ENCODE results near the gene EFCAB10.

Gene EFCAB10

GRCh38 chr7:105567024-105567423, 14.3 kb downstream of the EFCAB10 start:
- H3K36me3 ChIP-seq, result peaks cover 41% of the 10 kb centered on the region
- no peak for TF ChIP-seq CTCF (IDR thresholded peaks at IDR 0.05; ENCODE audit: low read depth, low read length)

GRCh38 chr7:105565190-105565589, 16.1 kb downstream of the EFCAB10 start:
- no peaks in the 10 kb centered on the region for H3K9me3 ChIP-seq (ENCODE audit: severe bottlenecking)
- peaks cover 51% of the 10 kb centered on the region for H3K36me3 ChIP-seq
- no peak overlapping the region for H3K27ac ChIP-seq
- no peak for DNase-seq
- no peak for TF ChIP-seq CTCF (IDR thresholded peaks at IDR 0.05; ENCODE audit: low read depth, low read length)
- H3K27me3 ChIP-seq (ENCODE audit: insufficient read depth, low read depth, severe bottlenecking), result no peaks in the 10 kb centered on the region
- H3K4me3 ChIP-seq (ENCODE audit: low read depth, low read length), result no peak overlapping the region

More at GRCh38 chr7:105567024-105567423, 14.3 kb downstream of the EFCAB10 start:
- no peak overlapping the region for H3K4me3 ChIP-seq (ENCODE audit: low read depth, low read length)
- H3K27me3 ChIP-seq (ENCODE audit: insufficient read depth, low read depth, severe bottlenecking), result no peaks in the 10 kb centered on the region
- no peak for DNase-seq
- H3K27ac ChIP-seq, result no peak overlapping the region
- no peaks in the 10 kb centered on the region for H3K9me3 ChIP-seq (ENCODE audit: severe bottlenecking)

GRCh38 chr7:105559926-105560325, 21.4 kb downstream of the EFCAB10 start:
- DNase-seq, result no peak
- Histone ChIP-seq H3K4me3 (ENCODE audit: low read depth, low read length) (no peak overlapping the region), H3K27me3 (ENCODE audit: insufficient read depth, low read depth, severe bottlenecking) (no peaks in the 10 kb centered on the region), H3K36me3 (peaks cover 70% of the 10 kb centered on the region), H3K9me3 (ENCODE audit: severe bottlenecking) (no peaks in the 10 kb centered on the region), H3K27ac (no peak overlapping the region)
- TF ChIP-seq CTCF (IDR thresholded peaks at IDR 0.05; ENCODE audit: low read depth, low read length), result no peak

- no peak for DNase-seq
- Histone ChIP-seq H3K4me3 (ENCODE audit: low read depth, low read length) (no peak overlapping the region), H3K27ac (no peak overlapping the region), H3K36me3 (peaks cover 69% of the 10 kb centered on the region), H3K27me3 (ENCODE audit: insufficient read depth, low read depth, severe bottlenecking) (no peaks in the 10 kb centered on the region), H3K9me3 (ENCODE audit: severe bottlenecking) (no peaks in the 10 kb centered on the region)
- TF ChIP-seq CTCF (IDR thresholded peaks at IDR 0.05; ENCODE audit: low read depth, low read length), result no peak
Observed at GRCh38 chr7:105538339-105538738, 43.0 kb downstream of the EFCAB10 start.

- H3K27me3 ChIP-seq (ENCODE audit: insufficient read depth, low read depth, severe bottlenecking), result no peaks in the 10 kb centered on the region
- no peak for DNase-seq
- H3K36me3 ChIP-seq, result peaks cover 29% of the 10 kb centered on the region
- no peaks in the 10 kb centered on the region for H3K9me3 ChIP-seq (ENCODE audit: severe bottlenecking)
- TF ChIP-seq CTCF (IDR thresholded peaks at IDR 0.05; ENCODE audit: low read depth, low read length), result no peak
- H3K4me3 ChIP-seq (ENCODE audit: low read depth, low read length), result peak overlapping the region; percentile 66
- H3K27ac ChIP-seq, result peak overlapping the region; percentile 89
Observed at GRCh38 chr7:105532709-105533460, 48.4 kb downstream of the EFCAB10 start.

All from WERI-Rb-1 (cell line).